Ovary (tissue), 1 donor: Measurements from ENCODE around the gene ANKS1B.

Experiments used
- EP300 ChIP-seq: sonication (generic); formaldehyde crosslinking; IDR thresholded peaks from one replicate; pipeline ENCODE4 v1.6.1; 2017; ENCODE audit warnings: antibody characterized with exemption
- POLR2A ChIP-seq: fragments of 450-650 bp; IDR thresholded peaks from one replicate; pipeline ENCODE4 v1.6.1; 2017; ENCODE audit warnings: antibody characterized with exemption, mild to moderate bottlenecking, moderate library complexity

DNA sequence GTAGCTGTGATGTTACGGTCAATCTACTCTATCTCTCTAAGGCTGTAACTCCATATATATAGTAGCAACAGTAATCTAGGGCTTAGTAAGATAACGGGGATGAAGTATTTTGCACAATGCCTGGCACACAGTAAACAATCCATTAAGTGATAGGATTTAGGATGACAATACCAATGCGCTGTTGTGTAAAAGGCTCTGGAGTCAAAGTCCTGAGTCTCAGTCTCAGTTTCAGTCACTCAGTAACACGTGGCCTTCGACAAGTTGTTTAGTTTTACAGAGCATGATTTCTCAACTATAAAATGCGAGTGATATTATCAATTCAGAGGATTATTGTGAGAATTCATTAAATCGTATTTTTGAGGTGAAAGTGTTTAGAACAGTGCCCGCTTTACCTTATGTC is 174.8 kb downstream of the ANKS1B start:
- no peak for TF ChIP-seq POLR2A
- TF ChIP-seq EP300: no peak
